CD4-positive, alpha-beta T cell treated with Interleukin-10 for 1 hour (primary cell): ENCODE measurements around the gene TRAPPC8.
"Not testable (repeated sequence)": the region's sequence is repeated elsewhere in the genome, so short reads cannot be mapped to it uniquely, and the experiment has no call there.

ENCODE experiments used
- DNase-seq: peaks from one replicate; pipeline ENCODE4 v3.0.0-alpha.2; 2020

The TRAPPC8 gene

DNA sequence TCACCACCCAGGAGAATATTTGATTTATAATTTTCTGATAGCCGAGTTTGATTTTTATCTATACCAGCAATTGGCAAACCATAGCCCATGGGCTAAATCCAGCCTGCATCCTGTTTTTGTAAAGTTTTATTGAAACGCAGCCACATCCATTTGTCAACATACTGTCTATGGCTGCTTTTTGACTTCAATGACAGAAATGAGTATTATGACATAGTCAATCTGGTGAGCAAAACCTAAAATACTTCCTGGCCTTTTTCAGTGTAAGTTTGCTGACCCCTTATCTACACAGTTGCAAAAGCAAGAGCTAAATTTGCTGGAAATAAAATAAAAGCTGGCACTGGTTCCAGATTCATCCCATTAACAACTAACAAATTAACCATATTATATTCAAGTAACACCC, 102.4 kb downstream of the TRAPPC8 start:
- DNase-seq: no peak

DNA sequence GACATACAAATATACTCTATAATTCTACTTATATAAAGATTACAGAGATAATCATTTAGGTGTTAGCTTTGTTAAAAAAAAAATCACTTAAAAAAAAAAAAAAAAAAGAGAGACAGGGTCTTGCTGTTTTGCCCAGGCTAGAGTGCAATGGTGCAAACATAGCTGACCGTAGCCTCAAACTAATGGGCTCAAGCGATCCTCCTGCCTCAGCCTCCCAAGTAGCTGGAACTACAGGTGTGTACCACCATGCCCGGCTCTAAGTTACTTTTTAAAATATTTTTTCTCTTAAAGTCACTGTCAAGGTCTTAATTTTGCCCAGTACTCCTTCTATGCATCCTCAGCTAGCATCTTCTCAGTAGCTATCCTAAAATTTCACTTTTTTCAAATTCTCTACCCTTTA, 105.0 kb downstream of the TRAPPC8 start:
- DNase-seq: no peak

DNA sequence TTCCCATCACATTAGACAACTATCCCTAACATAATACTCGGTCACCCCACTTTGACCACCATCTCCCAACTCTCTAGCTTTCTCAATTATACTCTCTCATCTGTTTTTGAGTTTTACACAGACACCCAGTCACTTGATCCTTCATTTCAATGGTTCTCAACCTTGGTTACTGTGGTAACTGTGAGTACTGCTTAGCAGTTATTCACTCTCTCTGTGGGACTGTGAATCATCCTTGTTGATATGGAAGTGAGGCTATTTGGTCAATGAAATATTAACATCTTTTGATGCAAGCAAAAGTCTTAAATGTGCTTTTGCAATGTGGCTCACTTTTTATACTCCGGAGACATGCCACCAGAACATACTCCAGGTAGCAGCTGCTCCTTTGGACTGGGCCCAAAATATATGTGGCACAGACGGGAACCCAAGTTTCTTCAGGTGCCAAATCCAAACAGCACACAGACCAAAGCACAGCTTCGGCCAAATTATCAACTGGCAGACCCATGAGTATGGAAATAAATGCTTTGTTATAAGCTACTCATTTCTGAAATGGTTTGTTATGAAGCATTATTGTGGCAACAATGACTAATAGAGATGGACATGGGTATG, 107.3 kb downstream of the TRAPPC8 start:
- no peak for DNase-seq

DNA sequence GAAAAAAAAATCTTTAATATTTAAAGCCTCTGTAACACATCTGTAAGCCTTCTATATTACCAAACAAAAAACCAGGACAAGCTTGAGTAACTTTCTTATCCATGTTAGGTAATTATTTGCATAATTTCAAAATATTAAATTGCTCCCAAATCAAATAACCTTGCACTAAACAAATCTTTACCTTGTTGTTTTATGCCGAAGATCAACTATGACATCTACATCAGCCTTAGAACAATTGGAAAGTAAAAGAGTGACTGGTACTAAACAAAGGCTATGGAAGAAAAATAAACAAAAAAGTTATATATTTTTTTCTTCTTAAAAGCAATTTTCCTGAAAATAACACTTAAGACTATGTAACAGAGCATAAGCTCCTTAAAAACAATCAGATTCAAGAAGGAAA, 111.0 kb downstream of the TRAPPC8 start:
- DNase-seq: no peak

DNA sequence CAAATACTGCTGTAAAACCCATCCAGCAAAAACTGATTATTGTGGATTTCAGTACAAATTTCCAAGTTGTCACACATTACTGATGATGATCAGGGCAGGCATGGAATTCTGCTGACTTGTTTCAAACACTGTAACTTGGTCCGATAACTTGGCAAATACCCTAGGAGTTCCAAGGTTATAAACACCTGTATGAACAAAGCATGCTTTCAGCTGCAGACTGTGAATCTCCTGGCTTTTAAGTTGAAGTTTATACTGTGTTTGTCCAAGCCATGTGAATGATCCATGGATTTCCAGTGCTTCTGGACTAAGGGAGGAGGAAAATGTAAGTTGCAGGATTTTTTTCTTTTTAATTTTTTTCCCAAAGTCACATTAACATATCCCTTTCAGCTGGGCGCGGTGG, 112.2 kb downstream of the TRAPPC8 start:
- DNase-seq: no peak

DNA sequence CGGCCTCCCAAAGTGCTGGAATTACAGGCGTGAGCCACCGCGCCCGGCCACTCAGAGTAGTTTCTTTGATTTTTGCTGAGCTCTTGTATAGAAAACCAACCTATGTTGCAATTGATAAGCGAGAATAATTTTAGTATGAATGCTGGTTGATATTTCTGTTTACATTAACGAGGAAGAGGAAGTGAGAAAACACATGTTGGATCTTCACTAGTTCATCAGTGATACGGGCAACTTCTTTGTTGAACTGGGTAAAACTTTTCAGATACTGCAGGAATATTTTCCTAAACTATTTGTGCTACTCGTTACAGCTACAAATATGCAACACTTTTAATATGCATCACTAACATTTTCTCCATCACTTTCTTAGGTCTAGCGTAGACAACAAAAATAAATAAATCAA, 114.3 kb downstream of the TRAPPC8 start:
- DNase-seq: no peak

DNA sequence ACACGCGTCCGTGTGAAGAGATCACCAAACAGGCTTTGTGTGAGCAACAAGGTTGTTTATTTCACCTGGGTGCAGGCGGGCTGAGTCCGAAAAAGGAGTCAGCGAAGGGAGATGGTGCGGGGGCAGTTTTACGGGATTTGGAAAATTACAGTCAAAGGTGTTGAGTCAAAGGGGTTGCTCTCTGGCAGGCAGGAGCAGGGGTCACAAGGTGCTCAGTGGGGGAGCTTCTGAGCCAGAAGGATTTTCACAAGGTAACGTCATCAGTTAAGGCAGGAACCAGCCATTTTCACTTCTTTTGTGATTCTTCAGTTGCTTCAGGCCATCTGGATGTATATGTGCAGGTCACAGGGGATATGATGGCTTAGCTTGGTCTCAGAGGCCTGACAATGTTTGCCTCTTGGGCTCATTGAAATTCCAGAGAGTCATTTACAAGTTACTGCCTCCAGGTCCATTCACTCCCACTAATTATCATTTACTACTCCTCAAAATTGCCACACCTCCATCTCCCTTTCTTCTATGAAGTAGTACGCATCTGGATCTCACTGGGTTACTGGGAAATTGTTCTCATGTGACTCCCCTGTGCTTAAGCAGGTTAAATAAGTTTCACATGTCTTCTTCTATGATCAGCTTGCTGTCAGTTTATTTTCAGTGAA, 116.1 kb downstream of the TRAPPC8 start:
- DNase-seq: not testable (repeated sequence)

DNA sequence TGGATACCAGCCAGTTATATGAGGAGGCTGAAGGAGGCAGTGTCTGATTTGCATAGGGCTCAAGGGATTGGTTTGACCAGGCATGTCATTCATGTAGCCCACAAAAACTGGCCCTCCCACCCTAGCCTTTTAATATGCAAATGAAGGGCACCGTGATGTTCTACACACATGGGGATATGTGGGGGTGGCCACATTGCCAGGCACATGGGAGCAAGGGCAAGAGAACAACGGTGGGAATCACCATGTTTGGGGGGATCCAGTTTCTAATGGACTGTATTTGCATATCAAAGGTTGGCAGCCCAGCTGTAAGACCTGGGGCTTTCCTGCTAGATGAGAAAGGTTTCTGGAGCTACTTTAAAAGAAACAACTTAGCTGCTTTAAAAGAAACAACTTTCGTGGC, 117.2 kb downstream of the TRAPPC8 start:
- DNase-seq: no peak

DNA sequence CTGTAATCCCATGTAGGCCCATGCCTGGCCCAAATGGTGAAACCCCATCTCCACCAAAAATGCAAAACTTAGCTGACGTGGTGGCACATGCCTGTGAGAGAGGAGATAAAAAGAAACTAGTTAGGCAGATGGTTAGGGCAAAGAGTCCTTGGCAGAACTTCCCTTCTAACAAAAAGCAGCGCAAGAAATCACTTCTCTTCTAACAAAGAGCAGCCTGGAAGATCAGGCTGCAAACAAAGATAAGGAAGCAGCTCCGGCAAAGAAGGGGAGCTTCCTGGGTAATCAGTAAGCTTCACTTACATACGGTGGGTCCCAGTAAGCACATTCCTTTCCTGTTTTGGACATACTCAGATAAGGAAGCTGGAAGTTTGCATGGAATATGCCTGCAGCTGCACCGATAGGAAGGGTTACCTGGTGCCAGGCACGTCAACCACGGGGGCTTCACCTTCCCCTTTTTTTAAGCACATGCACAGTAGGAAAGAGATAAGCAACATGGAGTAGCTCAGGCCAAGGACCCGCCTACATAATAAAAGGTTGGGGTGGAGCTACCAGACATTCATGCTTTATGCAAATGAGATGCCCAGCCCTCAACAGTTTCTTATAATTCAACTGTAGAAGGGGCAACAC, 121.3 kb downstream of the TRAPPC8 start:
- DNase-seq: no peak

DNA sequence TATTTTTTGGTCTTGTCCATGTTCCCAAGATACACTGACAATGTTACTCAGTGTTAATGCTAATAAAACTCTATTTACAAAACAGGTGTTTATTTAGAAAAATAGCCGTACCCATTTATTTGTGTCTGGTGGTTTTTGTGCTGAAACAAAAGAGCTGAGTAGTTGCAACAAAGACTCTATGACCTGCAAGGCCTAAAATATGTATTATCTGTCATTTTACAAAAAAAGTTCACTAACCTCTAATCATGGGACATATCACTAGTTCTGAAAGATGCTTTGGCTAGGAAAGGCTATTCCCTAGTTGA, 123.1 kb downstream of the TRAPPC8 start:
- no peak for DNase-seq

DNA sequence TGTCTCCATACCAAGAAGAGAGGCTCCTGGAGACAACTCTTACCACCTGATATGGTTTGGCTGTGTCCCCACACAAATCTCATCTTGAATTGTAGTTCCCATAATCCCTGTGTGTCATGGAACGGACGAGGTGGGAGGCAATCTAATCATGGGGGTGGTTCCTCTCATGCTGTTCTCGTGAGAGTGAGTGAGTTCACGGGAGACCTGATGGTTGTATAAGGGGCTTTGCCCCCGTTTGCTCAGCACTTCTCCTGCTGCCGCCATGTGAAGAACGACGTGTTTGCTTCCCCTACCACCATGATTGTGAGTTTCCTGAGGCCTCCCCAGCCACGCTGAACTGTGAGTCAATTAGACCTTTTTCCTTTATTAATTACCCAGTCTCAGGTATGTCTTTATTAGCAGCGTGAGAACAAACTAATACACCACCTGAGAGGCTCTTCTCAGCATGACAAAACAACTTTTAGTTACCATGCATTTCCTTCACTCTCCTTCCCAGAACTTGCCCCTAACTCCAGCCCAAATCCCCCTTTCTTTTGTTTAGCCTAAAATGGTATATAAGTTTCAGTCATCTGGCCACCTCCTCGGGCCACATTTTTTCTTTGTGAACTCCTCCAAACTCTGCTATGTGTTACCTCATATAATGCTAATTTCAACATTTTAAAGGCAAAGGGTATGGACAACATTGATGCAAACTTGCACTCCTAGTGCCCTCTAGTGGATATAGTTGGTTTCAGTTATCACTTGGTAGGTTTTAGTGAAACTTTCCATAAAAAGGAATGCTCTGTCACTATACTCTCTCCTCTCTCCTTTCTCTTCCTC, 123.6 kb downstream of the TRAPPC8 start:
- peak; percentile 43 for DNase-seq

DNA sequence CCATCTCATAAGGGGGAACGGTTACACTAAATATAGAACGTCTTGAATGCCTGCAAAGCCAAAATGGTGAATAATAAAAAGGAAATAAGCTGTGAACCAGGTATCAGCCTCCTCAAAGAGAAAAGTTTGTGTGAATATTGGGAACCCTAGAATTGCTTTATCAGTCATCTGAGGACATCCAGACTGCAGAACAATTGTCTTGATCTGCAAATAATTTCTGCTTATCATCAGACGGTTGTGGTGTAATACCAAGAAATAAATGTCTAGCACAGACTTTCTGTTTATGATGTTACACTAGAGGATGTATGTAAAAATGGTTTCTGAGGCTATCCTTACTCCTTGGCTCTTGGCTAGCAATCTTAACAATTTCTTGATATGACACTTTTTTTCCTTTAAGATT, 128.8 kb downstream of the TRAPPC8 start:
- no peak for DNase-seq

DNA sequence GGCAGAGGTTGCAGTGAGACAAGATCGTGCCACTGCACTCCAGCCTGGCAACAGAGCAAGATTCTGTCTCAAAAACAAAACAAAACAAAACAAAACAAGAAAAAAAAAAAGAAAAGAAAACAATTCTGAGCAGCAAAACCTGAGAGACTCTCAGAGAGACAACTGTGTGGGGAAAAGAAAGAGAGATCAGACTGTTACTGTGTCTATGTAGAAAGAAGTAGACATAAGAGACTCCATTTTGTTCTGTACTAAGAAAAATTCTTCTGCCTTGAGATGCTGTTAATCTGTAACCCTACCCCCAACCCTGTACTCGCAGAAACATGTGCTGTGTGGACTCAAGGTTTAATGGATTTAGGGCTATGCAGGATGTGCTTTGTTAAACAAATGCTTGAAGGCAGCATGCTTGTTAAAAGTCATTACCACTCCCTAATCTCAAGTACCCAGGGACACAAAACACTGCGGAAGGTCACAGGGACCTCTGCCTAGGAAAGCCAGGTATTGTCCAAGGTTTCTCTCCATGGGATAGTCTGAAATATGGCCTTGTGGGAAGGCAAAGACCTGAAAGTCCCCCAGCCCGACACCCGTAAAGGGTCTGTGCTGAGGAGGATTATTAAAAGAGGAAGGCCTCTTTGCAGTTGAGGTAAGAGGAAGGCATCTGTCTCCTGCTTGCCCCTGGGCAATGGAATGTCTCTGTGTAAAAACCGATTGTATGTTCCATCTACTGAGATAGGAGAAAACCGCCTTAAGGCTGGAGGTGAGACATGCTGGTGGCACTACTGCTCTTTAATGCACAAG, 132.4 kb downstream of the TRAPPC8 start:
- DNase-seq: not testable (repeated sequence)

DNA sequence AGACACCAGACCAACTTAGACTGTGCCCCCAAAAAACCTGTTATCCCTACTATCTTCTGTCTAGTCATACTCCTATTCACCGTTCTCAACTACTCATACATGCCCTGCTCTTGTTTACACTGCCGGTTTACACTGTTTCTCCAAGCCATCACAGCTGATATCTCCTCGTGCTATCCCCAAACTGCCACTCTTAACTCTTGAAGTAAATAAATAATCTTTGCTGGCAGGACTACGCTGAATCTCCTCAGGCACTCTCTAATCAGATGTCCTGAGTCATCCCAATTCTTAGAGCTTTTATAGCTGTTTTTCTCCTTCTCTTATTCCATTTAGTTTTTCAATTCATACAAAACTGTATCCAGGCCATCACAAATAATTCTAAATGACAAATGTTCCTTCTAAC, 133.9 kb downstream of the TRAPPC8 start:
- not testable (repeated sequence) for DNase-seq

DNA sequence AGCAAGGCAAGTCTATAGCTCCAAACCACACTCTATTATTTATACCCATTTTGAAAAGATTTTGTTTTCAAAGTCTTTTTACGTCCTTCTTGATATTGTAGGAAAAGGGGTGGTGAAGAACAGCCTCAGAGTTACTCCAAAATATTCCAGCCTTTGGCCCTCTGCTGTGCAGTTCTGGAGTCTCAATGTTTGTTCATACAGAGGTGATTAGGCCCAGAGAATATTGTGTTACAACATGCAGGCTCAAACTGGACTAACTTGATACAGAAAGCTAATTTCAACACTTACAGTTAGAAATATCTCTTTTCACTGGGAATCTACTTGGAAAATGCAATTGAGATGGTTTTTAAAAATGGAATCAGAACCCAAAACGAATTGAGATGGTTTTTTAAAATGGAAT, 141.8 kb downstream of the TRAPPC8 start:
- DNase-seq: no peak

DNA sequence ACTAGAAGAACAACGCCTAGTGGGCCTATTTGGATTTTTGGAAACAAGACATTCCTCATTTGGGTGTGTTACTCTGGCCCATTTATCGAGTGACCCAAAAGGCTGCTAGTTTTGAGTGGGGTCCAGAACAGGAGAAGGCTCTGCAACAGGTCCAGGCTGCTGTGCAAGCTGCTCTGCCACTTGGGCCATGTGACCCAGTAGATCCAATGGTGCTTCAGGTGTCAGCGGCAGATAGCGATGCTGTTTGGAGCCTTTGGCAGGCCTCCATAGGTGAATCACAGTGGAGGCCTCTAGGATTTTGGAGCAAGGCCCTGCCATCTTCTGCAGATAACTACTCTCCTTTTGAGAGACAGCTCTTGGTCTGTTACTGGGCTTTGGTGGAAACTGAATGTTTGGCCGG, 143.7 kb downstream of the TRAPPC8 start:
- not testable (repeated sequence) for DNase-seq

DNA sequence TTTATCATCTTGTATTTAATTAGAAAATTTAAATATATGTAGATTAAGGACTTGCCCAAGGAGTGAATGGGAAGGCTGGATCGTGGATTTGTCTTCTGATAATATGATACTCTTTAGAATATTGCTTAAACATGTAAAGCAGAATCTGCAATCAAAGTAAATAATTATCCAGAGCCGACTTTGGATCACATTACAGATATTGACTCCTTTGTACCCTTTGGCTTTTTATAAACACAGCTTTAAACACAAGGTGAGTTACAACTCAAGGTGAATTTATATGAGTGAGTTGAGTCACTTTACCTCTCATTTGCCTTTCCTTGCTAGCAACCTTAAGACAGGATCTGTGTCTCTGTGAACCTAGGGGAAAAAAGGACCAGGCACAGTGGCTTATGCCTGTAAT, 144.5 kb downstream of the TRAPPC8 start:
- no peak for DNase-seq

DNA sequence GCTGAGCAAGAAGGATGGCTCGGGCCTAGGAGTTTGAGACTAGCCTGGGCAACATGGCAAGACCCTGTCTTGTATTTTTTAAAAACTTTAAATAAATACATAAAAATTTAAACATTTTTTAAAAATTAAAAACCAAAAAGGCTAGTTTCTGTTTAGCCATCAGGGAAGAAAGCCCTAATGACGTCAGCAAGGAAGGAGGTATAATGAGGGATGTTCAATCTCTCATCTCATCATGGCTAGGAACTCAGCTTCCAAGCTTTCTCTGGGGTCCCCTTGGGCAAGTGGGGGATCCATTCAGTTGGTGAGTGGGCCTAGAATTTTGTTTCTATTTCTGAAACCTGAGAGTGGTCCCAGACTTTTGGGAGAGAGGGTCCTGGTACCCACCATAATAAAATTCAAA, 147.2 kb downstream of the TRAPPC8 start:
- no peak for DNase-seq

DNA sequence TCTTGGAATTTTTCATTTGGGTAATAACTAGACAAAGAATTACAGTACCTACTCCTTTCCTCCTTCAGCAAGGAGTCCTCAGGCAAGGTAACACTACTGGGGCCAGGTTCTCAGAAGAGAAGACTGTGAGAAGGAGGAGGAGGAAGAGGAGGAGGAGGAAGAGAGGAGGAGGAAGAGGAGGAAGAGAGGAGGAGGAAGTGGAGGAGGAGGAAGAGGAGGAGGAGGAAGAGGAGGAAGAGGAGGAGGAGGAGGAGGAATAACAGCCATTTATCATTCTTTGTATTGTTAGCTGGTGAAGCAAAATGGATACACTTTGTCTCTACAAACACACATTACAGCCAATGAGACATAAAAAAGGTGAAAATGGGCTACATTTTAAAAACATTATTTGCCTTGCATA, 149.4 kb downstream of the TRAPPC8 start:
- DNase-seq: no peak

DNA sequence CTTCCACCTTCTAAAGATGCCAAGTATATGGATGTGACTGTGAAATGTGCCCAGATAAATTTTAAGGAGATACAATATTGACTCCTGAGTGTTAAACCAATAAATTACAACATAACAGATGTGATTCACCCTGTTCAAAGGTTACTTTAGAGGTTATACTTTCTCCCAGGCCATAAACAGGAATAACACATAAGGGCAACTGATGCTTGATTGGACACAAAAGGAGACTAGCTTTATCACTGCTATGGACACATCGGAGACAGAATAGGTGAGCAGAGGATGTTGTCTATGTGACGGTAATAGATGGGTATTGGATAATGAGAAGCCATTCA, 150.4 kb downstream of the TRAPPC8 start:
- no peak for DNase-seq

DNA sequence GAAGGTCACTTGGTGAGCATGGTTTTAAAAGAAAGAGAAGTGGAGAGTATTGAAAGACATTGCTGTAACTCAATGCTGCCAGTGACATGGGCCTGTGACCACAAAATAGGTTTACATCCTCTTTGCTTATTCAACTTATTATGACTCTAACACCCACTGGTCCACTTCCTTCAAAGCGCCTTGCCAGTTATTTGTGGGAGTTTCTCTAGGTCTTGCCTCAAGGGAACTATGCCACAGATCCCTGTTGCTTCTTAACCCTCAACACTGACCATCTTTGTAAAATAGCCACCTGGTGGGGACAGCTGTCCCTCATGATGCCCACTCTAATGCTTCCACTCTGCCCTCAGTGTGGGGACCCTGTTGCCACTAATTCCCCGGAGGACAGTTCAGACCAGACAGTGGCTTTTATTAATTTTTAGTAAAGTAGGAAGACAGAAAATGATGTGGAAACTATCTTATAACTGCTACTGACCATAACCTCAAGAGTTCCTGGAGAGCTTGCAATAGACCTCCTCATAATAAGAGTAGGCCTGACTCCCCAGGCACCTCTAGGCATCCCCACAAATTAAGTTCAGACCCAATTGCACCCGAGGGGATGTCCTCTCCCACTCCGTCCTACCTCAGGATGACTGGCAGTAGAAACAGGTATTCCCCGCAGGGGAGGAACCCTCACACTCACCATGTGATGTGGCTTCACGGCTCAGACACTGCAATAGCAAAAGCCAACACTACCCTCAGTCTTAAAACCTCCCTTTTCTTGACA, 150.9 kb downstream of the TRAPPC8 start:
- DNase-seq: no peak

DNA sequence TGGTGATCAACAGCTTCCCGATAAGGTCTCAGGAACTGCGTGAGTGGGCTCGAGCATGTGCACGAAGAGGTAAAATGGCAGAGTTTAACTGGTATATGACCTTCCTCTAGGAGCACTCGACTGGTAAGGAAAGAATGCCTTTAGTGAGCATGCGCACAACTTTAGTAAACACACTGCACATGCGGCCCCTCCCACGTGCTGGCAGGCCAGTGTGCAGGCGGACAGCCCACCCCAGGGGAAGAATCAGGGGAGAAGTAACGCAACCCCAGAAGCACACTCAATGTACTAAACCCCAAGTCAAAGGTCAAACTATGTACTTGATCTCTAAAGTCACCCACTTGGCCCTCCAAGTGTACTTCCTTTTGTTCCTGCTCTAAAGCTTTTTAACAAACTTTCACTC, 153.5 kb downstream of the TRAPPC8 start:
- no peak for DNase-seq

DNA sequence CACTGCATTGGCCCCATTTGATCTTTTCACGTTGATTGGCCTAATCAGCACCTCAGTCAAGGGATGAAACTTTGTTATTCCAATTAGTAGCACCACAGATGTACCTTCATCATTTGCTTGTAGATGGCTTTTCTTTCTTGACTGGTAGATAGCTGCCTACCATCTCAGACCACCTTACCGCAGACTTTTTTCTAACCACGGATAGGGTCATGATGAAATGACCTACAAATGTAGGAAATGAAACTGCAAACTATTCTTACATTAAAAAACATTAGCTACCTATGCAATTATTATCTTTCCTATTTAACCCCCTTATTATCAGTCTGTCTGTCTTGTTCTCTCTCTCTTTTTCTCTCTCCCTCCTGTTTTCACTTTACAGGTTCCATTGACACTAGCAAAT, 159.9 kb downstream of the TRAPPC8 start:
- DNase-seq: no peak
